A673 (cell line): ENCODE data around the gene ZFR. TPM values are rescaled to one million over a fixed set of nuclear protein-coding genes. Genes with fewer than 3 reads are reported as not detected.

Experiments used
- BruUV-seq: library from RNA; stranded (reverse); fragments of 400-500 nt; replicated peaks from 2 replicates; lab custom pipeline; 2021; lab: Mats Ljungman, UMichigan
- CTCF ChIA-PET: fragments of 300-600 bp; sonication (Branson Sonifier 250); formaldehyde crosslinking; loops from one replicate; lab custom pipeline; 2022; ENCODE audit warnings: antibody characterized with exemption; lab: Charles Lee
- POLR2A ChIA-PET: fragments of 300-600 bp; sonication (Branson Sonifier 250); formaldehyde crosslinking; loops from one replicate; lab custom pipeline; 2022; ENCODE audit warnings: antibody characterized with exemption; ENCODE audit not compliant: low non-redundant PET; lab: Charles Lee
- DNase-seq: peaks from one replicate; pipeline ENCODE4 v3.0.0-alpha.2; 2015; ENCODE audit warnings: low spot score
- H3K27ac ChIP-seq: fragments of 200-600 bp; sonication (generic); 2 replicates; pipeline ENCODE4 v1.5.1; 2016; ENCODE audit warnings: mixed run types, low read depth, mild to moderate bottlenecking, mixed read lengths, antibody characterized with exemption, low read length; ENCODE audit not compliant: poor library complexity, severe bottlenecking
- H3K27me3 ChIP-seq: fragments of 200-600 bp; sonication (generic); replicated peaks from 2 replicates; pipeline ENCODE4 v1.6.1; 2017; ENCODE audit warnings: mixed run types, low read depth, mild to moderate bottlenecking, mixed read lengths, antibody characterized with exemption, low read length; ENCODE audit not compliant: insufficient read depth, poor library complexity
- H3K36me3 ChIP-seq: fragments of 200-600 bp; sonication (generic); 2 replicates; pipeline ENCODE4 v1.6.1; 2016; ENCODE audit warnings: mixed run types, mild to moderate bottlenecking, mixed read lengths, antibody characterized with exemption, low read length; ENCODE audit not compliant: insufficient read depth, poor library complexity, severe bottlenecking
- H3K4me1 ChIP-seq: fragments of 200-600 bp; sonication (generic); 2 replicates; pipeline ENCODE4 v1.6.1; 2017; ENCODE audit warnings: mixed run types, mild to moderate bottlenecking, mixed read lengths, antibody characterized with exemption, low read length; ENCODE audit not compliant: insufficient read depth, poor library complexity, severe bottlenecking
- H3K4me3 ChIP-seq: fragments of 200-600 bp; sonication (generic); 2 replicates; pipeline ENCODE4 v1.5.1; 2016; ENCODE audit warnings: low read depth, mixed run types, mild to moderate bottlenecking, mixed read lengths, low read length; ENCODE audit not compliant: poor library complexity, severe bottlenecking
- H3K9me3 ChIP-seq: fragments of 200-600 bp; sonication (generic); 2 replicates; pipeline ENCODE4 v1.6.1; 2016; ENCODE audit warnings: mixed run types, low read depth, mild to moderate bottlenecking, mixed read lengths, antibody characterized with exemption, low read length; ENCODE audit not compliant: poor library complexity, severe bottlenecking
- CTCF ChIP-seq: fragments of 300-800, 200-600 bp; sonication (generic); conservative IDR thresholded peaks from 2 replicates; pipeline ENCODE4 v1.5.1; 2017; ENCODE audit warnings: low read depth, mild to moderate bottlenecking, antibody characterized with exemption, low read length, moderate library complexity, mixed read lengths
- EZH2 ChIP-seq: fragments of 200-600 bp; sonication (generic); IDR thresholded peaks from 2 replicates; pipeline ENCODE4 v1.6.1; 2017; ENCODE audit warnings: borderline replicate concordance, low read depth, mild to moderate bottlenecking, mixed read lengths, antibody characterized with exemption, low read length; ENCODE audit not compliant: poor library complexity, severe bottlenecking
- intact Hi-C: fragments of 100-400 bp; cut with micrococcal nuclease; formaldehyde crosslinking; loops from one replicate; pipeline ENCODE4 v1.10.0; 2022; ENCODE audit not compliant: unreplicated experiment
- total RNA-seq: library from RNA; stranded (reverse); gene quantifications from 2 replicates; pipeline ENCODE4 v1.2.3, GENCODE V29; 2021

Gene ZFR
- total RNA-seq, 1 experiment from 2014 or later = 110 TPM

GRCh38 chr5:32413466-32414263 is 30.9 kb downstream of the ZFR start:
- DNase-seq = peak; percentile 44
- CTCF ChIA-PET = interaction anchor here (0.5 to 1.4 kb wide), 2 partner anchors 176 to 269 kb away, joined by 3 to 5 read pairs; no protein-coding TSS in a partner anchor
- peaks cover 59% of the 10 kb centered on the region for H3K36me3 ChIP-seq
- no TSS peak for BruUV-seq
- no peaks in the 10 kb centered on the region for H3K27me3 ChIP-seq
- H3K4me3 ChIP-seq = no peak overlapping the region
- no peaks in the 10 kb centered on the region for H3K9me3 ChIP-seq
- H3K27ac ChIP-seq = peak overlapping the region; percentile 16
- POLR2A ChIA-PET = interaction anchor here (0.7 kb wide), 1 partner anchor 81 kb away, joined by 3 read pairs; no protein-coding TSS in a partner anchor
- no peak for TF ChIP-seq EZH2
- no peak for TF ChIP-seq CTCF
- intact Hi-C loops = no loop called here
- H3K4me1 ChIP-seq = peaks cover 17% of the 10 kb centered on the region

GRCh38 chr5:32410630-32411029 is 33.9 kb downstream of the ZFR start:
- H3K9me3 ChIP-seq = no peaks in the 10 kb centered on the region
- intact Hi-C loops = no loop called here
- TF ChIP-seq EZH2 (no peak), CTCF (no peak)
- no peak for DNase-seq
- ChIA-PET CTCF (no interaction called here), POLR2A (no interaction called here)
- no TSS peak for BruUV-seq
- H3K4me3 ChIP-seq = no peak overlapping the region
- H3K36me3 ChIP-seq = peaks cover 78% of the 10 kb centered on the region
- H3K4me1 ChIP-seq = peaks cover 17% of the 10 kb centered on the region
- H3K27me3 ChIP-seq = no peaks in the 10 kb centered on the region
- no peak overlapping the region for H3K27ac ChIP-seq

GRCh38 chr5:32406650-32407049 is 37.9 kb downstream of the ZFR start:
- peaks cover 91% of the 10 kb centered on the region for H3K36me3 ChIP-seq
- CTCF ChIA-PET = no interaction called here
- no peak for DNase-seq
- intact Hi-C loops = no loop called here
- no peak overlapping the region for H3K27ac ChIP-seq
- POLR2A ChIA-PET = no interaction called here
- no TSS peak for BruUV-seq
- H3K4me3 ChIP-seq = no peak overlapping the region
- TF ChIP-seq CTCF (no peak), EZH2 (no peak)
- H3K27me3 ChIP-seq = no peaks in the 10 kb centered on the region
- H3K9me3 ChIP-seq = no peaks in the 10 kb centered on the region
- no peaks in the 10 kb centered on the region for H3K4me1 ChIP-seq
